SU-DHL-6 (cell line): ENCODE results near the gene CNDP1.

Source experiments
- H2AFZ ChIP-seq: fragments of 200-600 bp; sonication (generic); 2 replicates; pipeline ENCODE4 v1.6.1; 2014; ENCODE audit warnings: low read depth, mild to moderate bottlenecking, moderate library complexity, mixed read lengths, antibody characterized with exemption, low read length; ENCODE audit not compliant: severe bottlenecking
- H3F3A ChIP-seq: fragments of 200-600 bp; shearing (Covaris generic); 2 replicates; pipeline ENCODE4 v1.6.0; 2016; ENCODE audit warnings: antibody characterized with exemption, mild to moderate bottlenecking; ENCODE audit not compliant: insufficient read depth
- H3K27ac ChIP-seq: fragments of 200-600 bp; sonication (generic); 2 replicates; pipeline ENCODE4 v1.5.1; 2016; ENCODE audit warnings: low read depth, mild to moderate bottlenecking, low read length, moderate library complexity, mixed read lengths
- H3K27me3 ChIP-seq: fragments of 200-600 bp; sonication (generic), shearing (Covaris generic); 2 replicates; pipeline ENCODE4 v1.6.0; 2014; ENCODE audit warnings: mild to moderate bottlenecking, low read length
- H3K36me3 ChIP-seq: fragments of 200-600 bp; sonication (generic); 2 replicates; pipeline ENCODE4 v1.6.1; 2014; ENCODE audit warnings: mild to moderate bottlenecking, low read length, mixed read lengths
- H3K4me2 ChIP-seq: fragments of 300-600, 200-600 bp; shearing (Covaris generic), sonication (generic); 2 replicates; pipeline ENCODE4 v1.6.0; 2014; ENCODE audit warnings: low read length, low read depth, mild to moderate bottlenecking; ENCODE audit not compliant: poor library complexity, severe bottlenecking
- H3K4me3 ChIP-seq: fragments of 200-600 bp; sonication (generic); 2 replicates; pipeline ENCODE4 v1.5.1; 2014; ENCODE audit warnings: antibody characterized with exemption, low read length, mild to moderate bottlenecking, mixed read lengths; ENCODE audit not compliant: insufficient read depth, poor library complexity, severe bottlenecking
- H3K79me2 ChIP-seq: fragments of 200-600 bp; sonication (generic); 2 replicates; pipeline ENCODE4 v1.6.1; 2014; ENCODE audit warnings: mild to moderate bottlenecking, low read length, moderate library complexity; ENCODE audit not compliant: insufficient read depth
- H3K9ac ChIP-seq: fragments of 200-600 bp; sonication (generic); 2 replicates; pipeline ENCODE4 v1.7.0; 2014; ENCODE audit warnings: mild to moderate bottlenecking, low read length
- H3K9me2 ChIP-seq: fragments of 200-600 bp; sonication (generic); replicated peaks from 2 replicates; pipeline ENCODE4 v1.6.1; 2014; ENCODE audit warnings: low read length; ENCODE audit not compliant: insufficient read depth
- H3K9me3 ChIP-seq: fragments of 200-600 bp; sonication (generic); 2 replicates; pipeline ENCODE4 v1.6.1; 2014; ENCODE audit warnings: low read length, mixed read lengths; ENCODE audit not compliant: insufficient read depth
- H4K20me1 ChIP-seq: fragments of 200-600 bp; sonication (generic); 2 replicates; pipeline ENCODE4 v1.6.1; 2014; ENCODE audit warnings: low read depth, mild to moderate bottlenecking, antibody characterized with exemption, low read length, moderate library complexity, mixed read lengths
- CTCF ChIP-seq: fragments of 200-600 bp; sonication (generic); IDR thresholded peaks from one replicate; pipeline ENCODE4 v1.5.1; 2017; ENCODE audit warnings: antibody characterized with exemption, mild to moderate bottlenecking, low read length, moderate library complexity; ENCODE audit not compliant: insufficient read depth, poor library complexity, severe bottlenecking
- EZH2phosphoT487 ChIP-seq: fragments of 200-600 bp; sonication (generic), shearing (Covaris generic); conservative IDR thresholded peaks from 2 replicates; pipeline ENCODE4 v1.6.1; 2018; ENCODE audit warnings: mild to moderate bottlenecking, antibody characterized with exemption, low read length, moderate library complexity, mixed read lengths

The CNDP1 gene

GRCh38 chr18:74556126-74556525, 21.8 kb downstream of the CNDP1 start:
- H3K9ac ChIP-seq: no peak overlapping the region
- H3K4me3 ChIP-seq: no peak overlapping the region
- H2AFZ ChIP-seq: no peak overlapping the region
- no peaks in the 10 kb centered on the region for H4K20me1 ChIP-seq
- H3K4me2 ChIP-seq: no peak overlapping the region
- no peaks in the 10 kb centered on the region for H3K9me2 ChIP-seq
- H3K9me3 ChIP-seq: no peaks in the 10 kb centered on the region
- H3K36me3 ChIP-seq: no peaks in the 10 kb centered on the region
- no peak for TF ChIP-seq EZH2phosphoT487
- no peak for TF ChIP-seq CTCF
- no peak overlapping the region for H3K27ac ChIP-seq
- no peaks in the 10 kb centered on the region for H3K79me2 ChIP-seq
- no peaks in the 10 kb centered on the region for H3F3A ChIP-seq
- H3K27me3 ChIP-seq: no peaks in the 10 kb centered on the region

- no peaks in the 10 kb centered on the region for H3K9me3 ChIP-seq
- no peaks in the 10 kb centered on the region for H3K27me3 ChIP-seq
- no peaks in the 10 kb centered on the region for H4K20me1 ChIP-seq
- H3K36me3 ChIP-seq: no peaks in the 10 kb centered on the region
- no peak overlapping the region for H3K4me2 ChIP-seq
- no peaks in the 10 kb centered on the region for H3F3A ChIP-seq
- no peak overlapping the region for H3K9ac ChIP-seq
- no peak overlapping the region for H3K27ac ChIP-seq
- TF ChIP-seq CTCF: no peak
- H3K4me3 ChIP-seq: no peak overlapping the region
- H3K79me2 ChIP-seq: no peaks in the 10 kb centered on the region
- H2AFZ ChIP-seq: no peak overlapping the region
- no peaks in the 10 kb centered on the region for H3K9me2 ChIP-seq
Observed at GRCh38 chr18:74558096-74558495, 23.8 kb downstream of the CNDP1 start.

DNA sequence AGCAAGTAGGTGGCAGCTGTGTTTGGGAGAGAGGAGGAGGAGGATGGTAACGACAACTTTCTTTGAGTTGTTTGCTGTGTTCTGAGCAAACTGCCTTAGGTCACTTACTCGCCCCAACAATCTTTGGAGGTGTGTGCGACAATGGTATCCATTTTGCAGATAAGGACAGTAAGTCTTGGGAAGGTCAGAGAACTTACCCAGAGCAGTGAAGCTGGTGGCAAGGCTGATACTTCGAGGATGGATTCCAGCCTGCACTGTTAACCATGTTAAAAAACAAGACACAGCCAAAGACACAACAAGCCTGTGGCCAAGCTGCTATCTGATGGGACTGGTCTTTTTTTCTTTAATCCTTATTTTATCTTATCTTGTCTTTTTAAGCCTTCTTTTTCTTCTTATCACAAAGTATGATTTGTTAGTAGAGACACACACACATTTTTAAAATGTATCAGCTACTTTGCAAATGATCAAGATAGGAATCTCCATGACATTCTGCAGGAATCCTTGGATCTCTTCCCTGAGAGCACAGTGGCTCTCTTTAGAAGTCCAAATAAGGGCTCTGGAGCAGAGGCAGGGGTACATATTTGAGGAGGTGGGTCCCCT, 27.9 kb downstream of the CNDP1 start:
- Histone ChIP-seq H3K4me2 (no peak overlapping the region), H3K4me3 (no peak overlapping the region), H4K20me1 (no peaks in the 10 kb centered on the region), H3K9me2 (no peaks in the 10 kb centered on the region), H2AFZ (no peak overlapping the region), H3F3A (no peaks in the 10 kb centered on the region), H3K36me3 (no peaks in the 10 kb centered on the region), H3K9ac (no peak overlapping the region), H3K79me2 (no peaks in the 10 kb centered on the region), H3K27me3 (no peaks in the 10 kb centered on the region), H3K27ac (no peak overlapping the region), H3K9me3 (peaks cover 5% of the 10 kb centered on the region; the same call in 1 of the 2 replicates)
- no peak for TF ChIP-seq CTCF
- TF ChIP-seq EZH2phosphoT487: no peak
